WERI-Rb-1 (cell line): ENCODE measurements around the gene TSPEAR.

Experiments
- DNase-seq: peaks from one replicate; pipeline ENCODE4 v3.0.0-alpha.2; 2020
- H3K27ac ChIP-seq: fragments of 250-450 bp; sonication (Bioruptor Pico); 2 replicates; pipeline ENCODE4 v1.5.1; 2020; ENCODE audit warnings: mild to moderate bottlenecking, moderate library complexity
- H3K27me3 ChIP-seq: fragments of 250-450 bp; sonication (Bioruptor Pico); 2 replicates; pipeline ENCODE4 v1.5.1; 2021; ENCODE audit warnings: mild to moderate bottlenecking, low read depth, moderate library complexity; ENCODE audit not compliant: insufficient read depth, severe bottlenecking
- H3K36me3 ChIP-seq: fragments of 250-450 bp; sonication (Bioruptor Pico); 2 replicates; pipeline ENCODE4 v1.5.1; 2020; ENCODE audit warnings: mild to moderate bottlenecking, moderate library complexity
- H3K4me3 ChIP-seq: 2 replicates; pipeline ENCODE4 v1.5.1; 2011; ENCODE audit warnings: low read depth, mild to moderate bottlenecking, control low read depth, low read length
- H3K9me3 ChIP-seq: fragments of 250-450 bp; sonication (Bioruptor Pico); 2 replicates; pipeline ENCODE4 v1.5.1; 2021; ENCODE audit warnings: mild to moderate bottlenecking, moderate library complexity; ENCODE audit not compliant: severe bottlenecking
- CTCF ChIP-seq: IDR thresholded peaks from 2 replicates; pipeline ENCODE4 v1.5.1; 2011; ENCODE audit warnings: low read depth, mild to moderate bottlenecking, control low read depth, inconsistent platforms, low read length

TSPEAR gene

GRCh38 chr21:44508711-44509445, 202.5 kb downstream of the TSPEAR start:
- H3K27ac ChIP-seq, result no peak overlapping the region
- H3K4me3 ChIP-seq, result no peak overlapping the region
- no peaks in the 10 kb centered on the region for H3K36me3 ChIP-seq
- no peaks in the 10 kb centered on the region for H3K27me3 ChIP-seq
- no peak for TF ChIP-seq CTCF
- no peaks in the 10 kb centered on the region for H3K9me3 ChIP-seq
- DNase-seq, result no peak

- Histone ChIP-seq H3K9me3 (no peaks in the 10 kb centered on the region), H3K27ac (no peak overlapping the region), H3K36me3 (no peaks in the 10 kb centered on the region), H3K27me3 (no peaks in the 10 kb centered on the region), H3K4me3 (no peak overlapping the region)
- TF ChIP-seq CTCF, result no peak
- DNase-seq, result no peak
Measured at GRCh38 chr21:44508426-44508710, 203.0 kb downstream of the TSPEAR start.

DNA sequence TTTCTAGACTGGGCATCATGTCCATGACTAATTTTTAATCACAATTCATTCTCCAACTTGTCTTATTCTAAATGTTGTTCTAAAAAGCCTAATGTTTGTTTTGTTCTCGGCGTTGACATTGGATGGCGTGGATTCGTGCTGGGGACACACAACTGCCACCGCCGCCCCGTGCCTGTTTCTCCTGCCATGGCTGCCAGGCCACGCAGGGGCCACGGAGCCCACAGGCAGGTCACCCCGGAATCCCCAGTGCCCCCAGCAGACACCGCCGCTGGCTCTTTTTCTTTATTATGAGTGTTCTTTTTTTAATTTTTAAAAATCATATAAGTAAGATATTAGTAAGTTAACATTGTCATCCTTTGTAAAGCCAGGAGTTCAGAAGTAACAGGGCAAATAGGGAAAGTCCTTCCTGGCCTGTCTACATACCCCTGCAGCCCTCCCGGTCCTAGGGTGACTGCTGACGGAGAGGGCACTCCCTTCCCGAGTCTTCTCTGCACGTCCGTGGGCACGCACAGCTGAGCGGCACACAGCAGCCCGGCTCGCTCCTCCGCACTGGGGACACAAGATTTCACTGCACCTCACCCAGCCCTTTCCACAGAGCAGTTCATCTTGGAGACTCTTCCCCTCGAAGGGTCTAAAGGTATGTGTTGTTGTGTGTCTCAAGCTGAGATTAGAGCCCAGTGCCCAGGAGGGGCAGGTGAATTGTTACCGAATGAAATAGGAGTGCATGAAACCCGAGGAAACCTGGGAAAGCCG, 203.5 kb downstream of the TSPEAR start:
- Histone ChIP-seq H3K27me3 (no peaks in the 10 kb centered on the region), H3K9me3 (no peaks in the 10 kb centered on the region), H3K27ac (no peak overlapping the region), H3K36me3 (no peaks in the 10 kb centered on the region), H3K4me3 (no peak overlapping the region)
- TF ChIP-seq CTCF, result no peak
- no peak for DNase-seq

DNA sequence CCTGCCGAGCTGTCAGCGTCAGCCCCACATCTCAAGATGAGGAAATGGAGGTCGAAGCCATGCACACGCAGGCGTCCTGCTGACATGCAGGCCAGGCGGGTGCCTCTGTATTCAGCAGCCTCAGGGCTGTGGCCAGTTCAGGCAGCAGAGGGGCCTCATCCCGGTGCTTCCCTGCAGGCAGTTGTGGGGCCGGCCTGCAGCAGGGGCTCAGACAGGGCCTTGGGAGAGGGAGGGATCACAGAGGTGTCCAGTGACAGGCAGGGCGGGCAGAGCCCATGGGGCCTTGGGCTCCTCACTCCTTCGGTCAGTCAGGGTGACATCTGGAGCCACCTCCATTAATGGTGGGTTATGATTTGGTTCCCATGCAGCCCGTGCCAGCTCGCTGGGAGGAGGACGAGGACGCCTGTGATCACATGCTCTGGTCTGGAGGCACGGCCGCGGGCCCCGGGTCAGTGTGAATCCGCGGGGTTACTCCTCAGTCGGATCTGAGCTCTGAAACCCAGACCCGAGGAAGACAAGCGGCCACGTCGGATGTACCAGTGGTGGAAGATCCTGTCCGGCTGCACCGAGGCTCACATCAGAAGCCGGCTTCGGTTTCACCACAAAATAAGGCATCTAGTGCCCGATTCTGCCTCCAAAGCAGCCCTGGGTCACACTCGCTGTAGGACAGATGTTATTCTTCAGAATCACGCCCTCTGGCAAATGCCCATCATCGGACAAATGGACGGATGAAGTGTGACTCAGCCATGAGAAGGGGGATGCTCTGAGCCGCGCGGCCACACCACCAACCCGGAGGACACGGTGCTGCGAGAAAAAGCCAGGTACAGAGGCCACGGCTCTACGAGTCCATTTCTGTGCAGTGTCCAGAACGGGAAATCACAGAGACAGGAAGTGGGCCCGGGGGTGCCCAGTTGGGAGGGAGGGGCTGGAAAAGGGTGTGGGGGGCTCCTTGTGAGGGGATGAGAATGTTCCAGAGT, 204.8 kb downstream of the TSPEAR start:
- peak; percentile 34 for DNase-seq
- TF ChIP-seq CTCF, result no peak
- no peak overlapping the region for H3K4me3 ChIP-seq
- H3K27me3 ChIP-seq, result no peaks in the 10 kb centered on the region
- H3K36me3 ChIP-seq, result no peaks in the 10 kb centered on the region
- no peaks in the 10 kb centered on the region for H3K9me3 ChIP-seq
- H3K27ac ChIP-seq, result no peak overlapping the region

GRCh38 chr21:44505673-44506278, 205.6 kb downstream of the TSPEAR start:
- Histone ChIP-seq H3K27me3 (no peaks in the 10 kb centered on the region), H3K27ac (no peak overlapping the region)

More at GRCh38 chr21:44505673-44506278, 205.6 kb downstream of the TSPEAR start:
- Histone ChIP-seq H3K36me3 (no peaks in the 10 kb centered on the region), H3K9me3 (no peaks in the 10 kb centered on the region), H3K4me3 (no peak overlapping the region)
- no peak for TF ChIP-seq CTCF
- no peak for DNase-seq
